B cell (primary cell): ENCODE measurements around the gene RRAS. TPM values are rescaled to one million over a fixed set of nuclear protein-coding genes. Genes with fewer than 3 reads are reported as not detected.
"Not testable (repeated sequence)": the region's sequence is repeated elsewhere in the genome, so short reads cannot be mapped to it uniquely, and the experiment has no call there.

Source experiments
- ATAC-seq: fragments of 200-7000 bp; cut with Tn5 transposase; one replicate; pipeline ENCODE4 v1.10.0; 2021; ENCODE audit warnings: low read depth, mild to moderate bottlenecking, moderate number of reproducible peaks, moderate library complexity
- CTCF ChIA-PET: fragments of 350-600 bp; sonication (Branson Sonifier 250); formaldehyde crosslinking; loops from one replicate; lab custom pipeline; 2021; ENCODE audit warnings: antibody characterized with exemption, inconsistent platforms; lab: Charles Lee
- POLR2A ChIA-PET: fragments of 350-600 bp; sonication (Branson Sonifier 250); formaldehyde crosslinking; loops from one replicate; lab custom pipeline; 2021; ENCODE audit warnings: antibody characterized with exemption; lab: Charles Lee
- DNase-seq: peaks from one replicate; pipeline ENCODE4 v3.0.0; 2013
- H2AFZ ChIP-seq: 2 replicates; pipeline ENCODE4 v1.6.1; 2012; ENCODE audit warnings: mild to moderate bottlenecking, low read depth, low read length; ENCODE audit not compliant: insufficient read depth, poor library complexity, severe bottlenecking
- H3K27ac ChIP-seq, 2 donors: 1 replicate in 1 of 2; 2 replicates in 1 of 2; pipeline ENCODE4 v1.5.1; 2012 to 2013; ENCODE audit warnings: low read length in 2 of 2, mild to moderate bottlenecking in 2 of 2, moderate library complexity in 1 of 2
- H3K27me3 ChIP-seq, 4 experiments: fragments of 200-600 bp in 1 of 4; sonication (generic) in 1 of 4; replicated peaks in 1 of 4; 1 replicate in 2 of 4; 2 replicates in 2 of 4; pipeline versions ENCODE4 v1.6.1 to v1.7.0; 2013 to 2016; ENCODE audit warnings: low read length in 3 of 4, mild to moderate bottlenecking in 2 of 4, mixed read lengths in 1 of 4, moderate library complexity in 1 of 4; ENCODE audit not compliant: insufficient read depth in 4 of 4, control insufficient read depth in 3 of 4; ENCODE audit errors: control extremely low read depth in 1 of 4
- H3K36me3 ChIP-seq, 2 experiments: replicated peaks in 1 of 2; 1 replicate in 1 of 2; 2 replicates in 1 of 2; pipeline versions ENCODE4 v1.6.1 to v1.7.1; 2013; ENCODE audit warnings: low read length in 1 of 2; ENCODE audit not compliant: insufficient read depth in 2 of 2, control insufficient read depth in 1 of 2; ENCODE audit errors: control extremely low read depth in 1 of 2, extremely low read depth in 1 of 2
- H3K4me1 ChIP-seq, 2 donors: fragments of 200-600 bp in 1 of 2; sonication (generic) in 1 of 2; 1 replicate in 1 of 2; 2 replicates in 1 of 2; pipeline versions ENCODE4 v1.5.1 to v1.6.1; 2013 to 2017; ENCODE audit warnings: low read length in 2 of 2; ENCODE audit not compliant: control insufficient read depth in 2 of 2, insufficient read depth in 2 of 2
- H3K4me2 ChIP-seq: replicated peaks from 2 replicates; pipeline ENCODE3; 2012; ENCODE audit warnings: mild to moderate bottlenecking, low read depth, low read length; ENCODE audit not compliant: poor library complexity, severe bottlenecking
- H3K4me3 ChIP-seq, 5 experiments: fragments of 200-600 bp in 1 of 5; sonication (generic) in 1 of 5; 1 replicate in 3 of 5; 2 replicates in 2 of 5; pipeline versions ENCODE4 v1.5.1 to v1.7.0; 2011 to 2016; ENCODE audit warnings: low read length in 4 of 5, mild to moderate bottlenecking in 4 of 5, low read depth in 2 of 5, control low read depth in 1 of 5, moderate library complexity in 1 of 5; ENCODE audit not compliant: insufficient read depth in 1 of 5; ENCODE audit errors: control extremely low read depth in 1 of 5, extremely low read depth in 1 of 5
- H3K79me2 ChIP-seq: fragments of 200-600 bp; sonication (generic); one replicate; pipeline ENCODE4 v1.6.0; 2016; ENCODE audit warnings: low read length; ENCODE audit not compliant: control insufficient read depth, insufficient read depth
- H3K9ac ChIP-seq: fragments of 200-600 bp; sonication (generic); 2 replicates; pipeline ENCODE4 v1.6.1; 2017; ENCODE audit warnings: mild to moderate bottlenecking, low read length, moderate library complexity
- H3K9me3 ChIP-seq, 3 donors: one replicate each; pipeline versions ENCODE4 v1.6.1 to v1.7.1; 2013; ENCODE audit warnings: low read length in 2 of 3; ENCODE audit not compliant: control insufficient read depth in 2 of 3, insufficient read depth in 1 of 3; ENCODE audit errors: control extremely low read depth in 1 of 3
- H4K20me1 ChIP-seq: 2 replicates; pipeline ENCODE4 v1.6.0; 2012; ENCODE audit warnings: mild to moderate bottlenecking, low read length; ENCODE audit not compliant: insufficient read depth, control insufficient read depth, poor library complexity, severe bottlenecking
- H3K27ac Mint-ChIP-seq: one replicate; pipeline ENCODE4 v1.8.0; 2021; ENCODE audit warnings: mixed read lengths
- H3K27me3 Mint-ChIP-seq: one replicate; pipeline ENCODE4 v1.8.0; 2021; ENCODE audit warnings: mixed read lengths
- H3K4me1 Mint-ChIP-seq: one replicate; pipeline ENCODE4 v1.8.0; 2021; ENCODE audit warnings: mixed read lengths
- H3K4me3 Mint-ChIP-seq: one replicate; pipeline ENCODE4 v1.8.0; 2021; ENCODE audit warnings: mixed read lengths
- H3K9me3 Mint-ChIP-seq: one replicate; pipeline ENCODE4 v1.8.0; 2022; ENCODE audit warnings: mixed read lengths; ENCODE audit not compliant: insufficient read depth
- EZH2 ChIP-seq: IDR thresholded peaks from 2 replicates; pipeline ENCODE4 v1.6.1; 2012; ENCODE audit warnings: borderline replicate concordance, low read depth, mild to moderate bottlenecking, moderate library complexity, low read length; ENCODE audit not compliant: insufficient read depth, poor library complexity, severe bottlenecking
- WGBS: methylation state at CpG from one replicate; pipeline ENCODE4 v1.1.5; 2013; ENCODE audit warnings: missing lambda C conversion rate; ENCODE audit not compliant: insufficient coverage; 5-methylcytosine and 5-hydroxymethylcytosine counted together
- intact Hi-C: fragments of 100-400 bp; cut with micrococcal nuclease; formaldehyde crosslinking; loops from one replicate; pipeline ENCODE4 v1.10.0; 2022
- polyA plus RNA-seq: library from polyadenylated mRNA; depleted of rRNA; stranded (reverse); fragments of >200 nt; gene quantifications from 2 replicates; pipeline ENCODE4 v1.2.3, GENCODE V29; 2012
- total RNA-seq, 2 donors: library from RNA; stranded (reverse); fragments of 120-200 nt in 1 of 2; gene quantifications; 1 replicate in 1 of 2; 2 replicates in 1 of 2; pipeline versions ENCODE4 v1.2.3 to v1.2.4, GENCODE V29; 2013 to 2022
- TF ChIP-seq, protein P1 (sequence below): fragments of 200-600 bp; IDR thresholded peaks from one replicate; pipeline ENCODE4 v1.8.0; 2022; ENCODE audit warnings: antibody characterized with exemption, mild to moderate bottlenecking

Gene RRAS
- total and polyA plus RNA-seq, 2 donors (not counting 1 experiment from before 2014, with no cell fraction given), result 5.6 to 21.0 TPM

- H3K9me3 ChIP-seq, result no peaks in the 10 kb centered on the region
- H3K36me3 ChIP-seq, result no peaks in the 10 kb centered on the region
- ChIA-PET POLR2A (no interaction called here), CTCF (no interaction called here)
- WGBS, result 79% methylated on average over 23 of the region's 24 CpGs
- DNase-seq (no peak), ATAC-seq (no peak)
- intact Hi-C loops, result no loop called here
- no peak overlapping the region for H3K4me3 Mint-ChIP-seq
- H3K27ac ChIP-seq, result no peak overlapping the region
- H3K9me3 Mint-ChIP-seq, result no peaks in the 10 kb centered on the region
- H3K9ac ChIP-seq, result no peak overlapping the region
- no peaks in the 10 kb centered on the region for H4K20me1 ChIP-seq
- no peak overlapping the region for H3K27ac Mint-ChIP-seq
- peaks cover 16 to 22% of the 10 kb centered on the region in 2 donors for H3K4me1 ChIP-seq
- H3K4me2 ChIP-seq, result no peak overlapping the region
- no peak overlapping the region for H3K4me3 ChIP-seq
- no peaks in the 10 kb centered on the region for H3K27me3 ChIP-seq
- no peaks in the 10 kb centered on the region for H3K27me3 Mint-ChIP-seq
- peaks cover 3% of the 10 kb centered on the region for H3K79me2 ChIP-seq
- H2AFZ ChIP-seq, result no peak overlapping the region
- H3K4me1 Mint-ChIP-seq, result peaks cover 18% of the 10 kb centered on the region
- no peak for TF ChIP-seq EZH2
- TF ChIP-seq, protein P1, sequence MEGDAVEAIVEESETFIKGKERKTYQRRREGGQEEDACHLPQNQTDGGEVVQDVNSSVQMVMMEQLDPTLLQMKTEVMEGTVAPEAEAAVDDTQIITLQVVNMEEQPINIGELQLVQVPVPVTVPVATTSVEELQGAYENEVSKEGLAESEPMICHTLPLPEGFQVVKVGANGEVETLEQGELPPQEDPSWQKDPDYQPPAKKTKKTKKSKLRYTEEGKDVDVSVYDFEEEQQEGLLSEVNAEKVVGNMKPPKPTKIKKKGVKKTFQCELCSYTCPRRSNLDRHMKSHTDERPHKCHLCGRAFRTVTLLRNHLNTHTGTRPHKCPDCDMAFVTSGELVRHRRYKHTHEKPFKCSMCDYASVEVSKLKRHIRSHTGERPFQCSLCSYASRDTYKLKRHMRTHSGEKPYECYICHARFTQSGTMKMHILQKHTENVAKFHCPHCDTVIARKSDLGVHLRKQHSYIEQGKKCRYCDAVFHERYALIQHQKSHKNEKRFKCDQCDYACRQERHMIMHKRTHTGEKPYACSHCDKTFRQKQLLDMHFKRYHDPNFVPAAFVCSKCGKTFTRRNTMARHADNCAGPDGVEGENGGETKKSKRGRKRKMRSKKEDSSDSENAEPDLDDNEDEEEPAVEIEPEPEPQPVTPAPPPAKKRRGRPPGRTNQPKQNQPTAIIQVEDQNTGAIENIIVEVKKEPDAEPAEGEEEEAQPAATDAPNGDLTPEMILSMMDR, result no peak
These were observed 4.3 kb downstream of the RRAS start for GRCh38 chr19:49635530-49636232.

- H3K4me3 Mint-ChIP-seq, H3K4me3 ChIP-seq, intact Hi-C loops, H3K4me2 ChIP-seq, H3K9me3 ChIP-seq, H3K9me3 Mint-ChIP-seq, DNase-seq, H3K27ac ChIP-seq, H3K27me3 ChIP-seq, H4K20me1 ChIP-seq, H3K4me1 Mint-ChIP-seq, H3K79me2 ChIP-seq, H3K4me1 ChIP-seq, H3K27ac Mint-ChIP-seq, H3K36me3 ChIP-seq, H3K9ac ChIP-seq, H2AFZ ChIP-seq, ATAC-seq, H3K27me3 Mint-ChIP-seq, POLR2A ChIA-PET: not testable (repeated sequence)
- WGBS, result 95% methylated on average over 8 of the region's 9 CpGs
- CTCF ChIA-PET, result interaction anchor here (0.7 to 1.4 kb wide), 2 partner anchors 31 to 61 kb away, joined by 3 to 4 read pairs; no protein-coding TSS in a partner anchor
These were observed 6.7 kb downstream of the RRAS start for GRCh38 chr19:49633273-49633672.
